Ishikawa (cell line): ENCODE results near the gene TNFRSF4.

Source experiments
- CEBPB ChIP-seq: IDR thresholded peaks from 2 replicates; pipeline ENCODE4 v1.6.1; 2012
- CREB1 ChIP-seq: IDR thresholded peaks from 2 replicates; pipeline ENCODE4 v1.6.1; 2012; ENCODE audit warnings: low read depth
- EGR1 ChIP-seq: IDR thresholded peaks from 2 replicates; pipeline ENCODE4 v1.6.1; 2012
- EP300 ChIP-seq: IDR thresholded peaks from 2 replicates; pipeline ENCODE4 v1.6.1; 2012; ENCODE audit warnings: borderline replicate concordance
- FOXM1 ChIP-seq: IDR thresholded peaks from 2 replicates; pipeline ENCODE4 v1.6.1; 2012; ENCODE audit warnings: low read depth, borderline replicate concordance
- NFIC ChIP-seq: IDR thresholded peaks from 2 replicates; pipeline ENCODE4 v1.6.1; 2012
- RAD21 ChIP-seq: IDR thresholded peaks from 2 replicates; pipeline ENCODE4 v1.6.1; 2012; ENCODE audit warnings: low read depth
- REST ChIP-seq: IDR thresholded peaks from 2 replicates; pipeline ENCODE4 v1.6.1; 2012; ENCODE audit warnings: low read depth, mild to moderate bottlenecking
- TAF1 ChIP-seq: IDR thresholded peaks from 2 replicates; pipeline ENCODE4 v1.6.1; 2012; ENCODE audit warnings: low read depth, mild to moderate bottlenecking
- TCF12 ChIP-seq: IDR thresholded peaks from 2 replicates; pipeline ENCODE4 v1.6.1; 2012; ENCODE audit warnings: low read depth
- TEAD4 ChIP-seq: IDR thresholded peaks from 2 replicates; pipeline ENCODE4 v1.6.1; 2012
- USF1 ChIP-seq: IDR thresholded peaks from 2 replicates; pipeline ENCODE4 v1.6.1; 2012
- YY1 ChIP-seq: IDR thresholded peaks from 2 replicates; pipeline ENCODE4 v1.6.1; 2012; ENCODE audit warnings: low read depth
- ZBTB7A ChIP-seq: IDR thresholded peaks from 2 replicates; pipeline ENCODE4 v1.6.1; 2012; ENCODE audit warnings: low read depth

The TNFRSF4 gene

GRCh38 chr1:1213345-1214265 lies at the start of gene TNFRSF4:
Gene TNFRSF4 (minus strand): TSS chr1:1214153. CDS start chr1:1214127, 26 bp downstream.
- TF ChIP-seq REST (no peak), TAF1 (no peak), FOXM1 (no peak)

GRCh38 chr1:1262758-1263157 lies 48.8 kb upstream of the TNFRSF4 start:
- TF ChIP-seq EGR1 (no peak), CEBPB (peak; percentile 60; the same call in 1 of the 2 replicates)

- TF ChIP-seq EP300 (no peak), TEAD4 (no peak), REST (no peak)
These were observed 48.1 kb upstream of the TNFRSF4 start for GRCh38 chr1:1262071-1262470.

GRCh38 chr1:1260843-1261560 lies 47.0 kb upstream of the TNFRSF4 start:
- no peak for TF ChIP-seq USF1

GRCh38 chr1:1259951-1260600 lies 46.1 kb upstream of the TNFRSF4 start:
- TF ChIP-seq RAD21 (no peak), TEAD4 (no peak), YY1 (no peak), TCF12 (no peak), CREB1 (no peak), ZBTB7A (no peak), REST (no peak), FOXM1 (no peak), USF1 (no peak), CEBPB (no peak), TAF1 (no peak), EP300 (no peak)

GRCh38 chr1:1259540-1259939 lies 45.6 kb upstream of the TNFRSF4 start:
- TF ChIP-seq YY1 (no peak), RAD21 (no peak), NFIC (no peak), CREB1 (no peak), TCF12 (no peak), FOXM1 (no peak), USF1 (no peak), ZBTB7A (no peak), REST (no peak), EP300 (no peak), TEAD4 (no peak)
